ENCODE results near the gene STK11. TPM values are rescaled to one million over a fixed set of nuclear protein-coding genes. Genes with fewer than 3 reads are reported as not detected.

STK11 gene
- total RNA-seq, 1 donor from 2014 or later = 27.4 TPM

GRCh38 chr19:1275976-1276627 lies 70.5 kb downstream of the STK11 start:
- peaks cover 72% of the 10 kb centered on the region for H3F3A ChIP-seq (ENCODE audit: low read depth)
- peaks cover 54% of the 10 kb centered on the region for H4K20me1 ChIP-seq (ENCODE audit: low read depth)
- H3K36me3 ChIP-seq = peaks cover 5% of the 10 kb centered on the region
- no peak overlapping the region for H2AFZ ChIP-seq (replicated peaks)
- TF ChIP-seq EZH2phosphoT487 (IDR thresholded peaks at IDR 0.05) = no peak
- no peak for TF ChIP-seq CTCF (IDR thresholded peaks at IDR 0.05)
- TF ChIP-seq EZH2 (IDR thresholded peaks at IDR 0.05) = no peak
- Mint-ChIP-seq H3K4me3 (peak overlapping the region; percentile 88), H3K9me3 (no peaks in the 10 kb centered on the region), H3K36me3 (peaks cover 25% of the 10 kb centered on the region), H3K27me3 (ENCODE audit: insufficient read depth, low read depth) (peaks cover 16% of the 10 kb centered on the region), H3K27ac (no peak overlapping the region), H3K4me1 (peaks cover 42% of the 10 kb centered on the region)
- H3K79me2 ChIP-seq (ENCODE audit: low read depth) = peaks cover 42% of the 10 kb centered on the region
- H3K27ac ChIP-seq = no peak overlapping the region
- H3K4me2 ChIP-seq = peak overlapping the region; percentile 85
- DNase-seq (ENCODE audit: low spot score) = no peak
- no peaks in the 10 kb centered on the region for H3K9me3 ChIP-seq (ENCODE audit: low read depth)
- H3K9ac ChIP-seq = peak overlapping the region; percentile 16
- peaks cover 27% of the 10 kb centered on the region for H3K4me1 ChIP-seq
- H3K4me3 ChIP-seq = peak overlapping the region; percentile 61
- H3K27me3 ChIP-seq = no peaks in the 10 kb centered on the region

DNA sequence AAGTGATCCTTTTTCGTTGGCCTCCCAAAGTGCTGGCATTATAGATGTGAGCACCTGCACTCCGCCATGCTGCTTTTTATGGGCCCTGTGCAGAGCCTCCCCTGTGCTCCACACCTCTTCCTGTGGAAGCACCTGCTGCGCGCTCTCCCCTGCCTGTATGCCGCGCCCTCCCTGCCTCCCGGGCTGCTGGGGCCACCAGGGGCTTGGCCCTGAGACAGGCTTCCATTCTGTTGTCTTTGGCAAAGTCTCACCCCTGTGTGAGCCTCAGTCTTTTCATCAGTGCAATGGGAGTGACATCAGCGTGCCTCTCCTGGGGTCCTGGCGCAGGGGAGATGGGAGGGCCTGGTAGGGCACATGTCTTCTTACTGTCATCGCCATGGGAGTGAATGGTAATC lies 71.0 kb downstream of the STK11 start:
- Histone ChIP-seq H3K27me3 (no peaks in the 10 kb centered on the region), H3K4me3 (peak overlapping the region; percentile 61), H3K9ac (no peak overlapping the region), H3K79me2 (ENCODE audit: low read depth) (peaks cover 37% of the 10 kb centered on the region), H4K20me1 (ENCODE audit: low read depth) (peaks cover 49% of the 10 kb centered on the region), H3K9me3 (ENCODE audit: low read depth) (no peaks in the 10 kb centered on the region), H2AFZ (replicated peaks) (no peak overlapping the region), H3K4me2 (peak overlapping the region; percentile 85), H3K36me3 (peaks cover 5% of the 10 kb centered on the region), H3K4me1 (peaks cover 26% of the 10 kb centered on the region), H3K27ac (no peak overlapping the region), H3F3A (ENCODE audit: low read depth) (peaks cover 67% of the 10 kb centered on the region)
- peaks cover 15% of the 10 kb centered on the region for H3K27me3 Mint-ChIP-seq (ENCODE audit: insufficient read depth, low read depth)
- no peak for DNase-seq (ENCODE audit: low spot score)
- no peak for TF ChIP-seq EZH2 (IDR thresholded peaks at IDR 0.05)
- TF ChIP-seq EZH2phosphoT487 (IDR thresholded peaks at IDR 0.05) = no peak
- TF ChIP-seq CTCF (IDR thresholded peaks at IDR 0.05) = no peak
- no peak overlapping the region for H3K27ac Mint-ChIP-seq
- H3K4me1 Mint-ChIP-seq = peaks cover 38% of the 10 kb centered on the region
- peak overlapping the region; percentile 88 for H3K4me3 Mint-ChIP-seq
- peaks cover 22% of the 10 kb centered on the region for H3K36me3 Mint-ChIP-seq
- no peaks in the 10 kb centered on the region for H3K9me3 Mint-ChIP-seq

DNA sequence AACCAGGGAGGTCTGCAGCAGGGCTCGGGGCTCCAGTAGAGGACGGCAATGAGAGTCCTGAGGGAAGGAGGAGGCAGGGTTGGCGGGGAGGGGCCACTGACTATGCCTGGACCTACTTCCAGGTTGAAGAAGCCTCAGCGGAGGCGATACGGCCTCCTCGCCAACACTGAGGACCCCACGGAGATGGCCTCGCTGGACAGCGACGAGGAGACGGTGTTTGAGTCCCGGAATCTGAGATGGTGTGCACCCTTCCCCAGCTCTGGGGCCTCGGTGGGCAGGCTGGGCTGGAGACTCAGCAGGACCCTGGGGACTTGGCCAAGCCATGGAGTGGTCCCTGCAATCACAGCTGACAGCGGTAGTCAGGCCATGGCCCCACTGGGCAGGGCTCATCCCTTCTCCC lies 71.5 kb downstream of the STK11 start:
- TF ChIP-seq EZH2phosphoT487 (IDR thresholded peaks at IDR 0.05) = no peak
- TF ChIP-seq CTCF (IDR thresholded peaks at IDR 0.05) = no peak
- no peak for TF ChIP-seq EZH2 (IDR thresholded peaks at IDR 0.05)
- Mint-ChIP-seq H3K9me3 (no peaks in the 10 kb centered on the region), H3K36me3 (peaks cover 19% of the 10 kb centered on the region), H3K27me3 (ENCODE audit: insufficient read depth, low read depth) (peaks cover 15% of the 10 kb centered on the region), H3K4me1 (peaks cover 36% of the 10 kb centered on the region), H3K27ac (no peak overlapping the region), H3K4me3 (peak overlapping the region; percentile 88)
- no peak overlapping the region for H3K9ac ChIP-seq
- H3K27ac ChIP-seq = no peak overlapping the region
- H4K20me1 ChIP-seq (ENCODE audit: low read depth) = peaks cover 44% of the 10 kb centered on the region
- no peak overlapping the region for H3K4me3 ChIP-seq
- peaks cover 3% of the 10 kb centered on the region for H3K36me3 ChIP-seq
- H3F3A ChIP-seq (ENCODE audit: low read depth) = peaks cover 63% of the 10 kb centered on the region
- H3K4me2 ChIP-seq = no peak overlapping the region
- H2AFZ ChIP-seq (replicated peaks) = no peak overlapping the region
- no peaks in the 10 kb centered on the region for H3K27me3 ChIP-seq
- H3K9me3 ChIP-seq (ENCODE audit: low read depth) = no peaks in the 10 kb centered on the region
- no peak for DNase-seq (ENCODE audit: low spot score)
- H3K4me1 ChIP-seq = peaks cover 26% of the 10 kb centered on the region
- peaks cover 33% of the 10 kb centered on the region for H3K79me2 ChIP-seq (ENCODE audit: low read depth)

Other genes with a start within 250 kb of the STK11 start
- gene WDR18, start 221.4 kb upstream of the STK11 start, total RNA-seq (ENCODE audit: low replicate concordance) = 38.6 and 156 TPM in 2 replicates
- 5.4 and 5.9 TPM in 2 replicates for gene GRIN3B, start 205.4 kb upstream of the STK11 start, total RNA-seq (ENCODE audit: low replicate concordance)
- gene TMEM259, start 184.7 kb upstream of the STK11 start, total RNA-seq (ENCODE audit: low replicate concordance) = 31.7 and 175 TPM in 2 replicates
- gene RNU6-2, start 184.3 kb upstream of the STK11 start, total RNA-seq (ENCODE audit: low replicate concordance) = not detected in 2 replicates
- 131 and 196 TPM in 2 replicates for gene CNN2, start 179.2 kb upstream of the STK11 start, total RNA-seq (ENCODE audit: low replicate concordance)
- 1.4 and 21.9 TPM in 2 replicates for gene ABCA7, start 165.7 kb upstream of the STK11 start, total RNA-seq (ENCODE audit: low replicate concordance)
- gene ARHGAP45, start 138.6 kb upstream of the STK11 start, total RNA-seq (ENCODE audit: low replicate concordance) = 9.6 and 18.2 TPM in 2 replicates
- 98.8 and 197 TPM in 2 replicates for gene POLR2E, start 110.4 kb upstream of the STK11 start, total RNA-seq (ENCODE audit: low replicate concordance)
- 289 and 439 TPM in 2 replicates for gene GPX4, start 101.8 kb upstream of the STK11 start, total RNA-seq (ENCODE audit: low replicate concordance)
- gene SBNO2, start 31.5 kb upstream of the STK11 start, total RNA-seq (ENCODE audit: low replicate concordance) = 3.3 and 16.2 TPM in 2 replicates
- 1.2 and 17.8 TPM in 2 replicates for gene CBARP, start 32.2 kb downstream of the STK11 start, total RNA-seq (ENCODE audit: low replicate concordance)
- 7.1 and 52.0 TPM in 2 replicates for gene ATP5F1D, start 36.0 kb downstream of the STK11 start, total RNA-seq (ENCODE audit: low replicate concordance)
- 16.1 and 51.3 TPM in 2 replicates for gene MIDN, start 42.8 kb downstream of the STK11 start, total RNA-seq (ENCODE audit: low replicate concordance)
- 395 and 737 TPM in 2 replicates for gene CIRBP, start 63.6 kb downstream of the STK11 start, total RNA-seq (ENCODE audit: low replicate concordance)
- gene FAM174C, start 69.8 kb downstream of the STK11 start, total RNA-seq (ENCODE audit: low replicate concordance) = 4.8 and 14.6 TPM in 2 replicates
- gene EFNA2, start 80.1 kb downstream of the STK11 start, total RNA-seq (ENCODE audit: low replicate concordance) = 13.2 and 34.7 TPM in 2 replicates
- 15.4 and 69.3 TPM in 2 replicates for gene NDUFS7, start 178.1 kb downstream of the STK11 start, total RNA-seq (ENCODE audit: low replicate concordance)
- gene GAMT, start 195.8 kb downstream of the STK11 start, total RNA-seq (ENCODE audit: low replicate concordance) = 13.8 and 53.7 TPM in 2 replicates
- gene DAZAP1, start 201.8 kb downstream of the STK11 start, total RNA-seq (ENCODE audit: low replicate concordance) = 107 and 121 TPM in 2 replicates
- 1,918 and 2,648 TPM in 2 replicates for gene RPS15, start 232.6 kb downstream of the STK11 start, total RNA-seq (ENCODE audit: low replicate concordance)
- 1.3 and 12.2 TPM in 2 replicates for gene APC2, start 244.3 kb downstream of the STK11 start, total RNA-seq (ENCODE audit: low replicate concordance)